ENCODE data around the gene ASCL5.

ASCL5 gene

GRCh38 chr1:201134405-201134804 lies 7.4 kb upstream of the ASCL5 start:
- no peak for DNase-seq

- DNase-seq, result no peak
These were observed 4.4 kb upstream of the ASCL5 start for GRCh38 chr1:201131398-201131797.

- no peak for DNase-seq
These were observed 2.0 kb upstream of the ASCL5 start for GRCh38 chr1:201128962-201129361.

GRCh38 chr1:201128476-201128875 lies 1.5 kb upstream of the ASCL5 start:
- DNase-seq, result no peak

GRCh38 chr1:201127755-201128455 lies 921 bp upstream of the ASCL5 start:
- DNase-seq, result no peak

GRCh38 chr1:201126463-201126831 lies 537 bp downstream of the ASCL5 start:
- no peak for DNase-seq

GRCh38 chr1:201125800-201126199 lies 1.2 kb downstream of the ASCL5 start:
- DNase-seq, result no peak

- DNase-seq, result no peak
These were observed 2.0 kb downstream of the ASCL5 start for GRCh38 chr1:201125019-201125418.

- DNase-seq, result no peak
These were observed 3.1 kb downstream of the ASCL5 start for GRCh38 chr1:201123866-201124265.

GRCh38 chr1:201122321-201122957 lies 4.5 kb downstream of the ASCL5 start:
- no peak for DNase-seq

- peak; percentile 24 to 37 for DNase-seq
These were observed 7.5 kb downstream of the ASCL5 start for GRCh38 chr1:201119206-201120197.

GRCh38 chr1:201116091-201116490 lies 10.9 kb downstream of the ASCL5 start:
- no peak for DNase-seq

GRCh38 chr1:201115390-201115937 lies 11.5 kb downstream of the ASCL5 start:
- no peak for DNase-seq

- DNase-seq, result peak; percentile 64 to 67
These were observed 12.5 kb downstream of the ASCL5 start for GRCh38 chr1:201114245-201115131.

- no peak for DNase-seq
These were observed 13.3 kb downstream of the ASCL5 start for GRCh38 chr1:201113451-201114244.

- no peak for DNase-seq
These were observed 14.1 kb downstream of the ASCL5 start for GRCh38 chr1:201112926-201113325.

- no peak for DNase-seq
These were observed 14.7 kb downstream of the ASCL5 start, which contains the start of gene CACNA1S for GRCh38 chr1:201112173-201112731. Gene CACNA1S, minus strand, starts transcription at chr1:201112426. Its CDS starts 87 bp downstream, at chr1:201112339.

GRCh38 chr1:201111672-201112071 lies 15.3 kb downstream of the ASCL5 start:
- DNase-seq, result no peak

- DNase-seq, result no peak
These were observed 15.8 kb downstream of the ASCL5 start for GRCh38 chr1:201111156-201111555.

- DNase-seq, result no peak
These were observed 16.4 kb downstream of the ASCL5 start for GRCh38 chr1:201110616-201111015.

GRCh38 chr1:201110138-201110537 lies 16.8 kb downstream of the ASCL5 start:
- no peak for DNase-seq

Data from stimulated activated CD4-positive, alpha-beta T cell treated with anti-CD3 and anti-CD28 coated beads, Interleukin-4, amount 100 ng/mL, for 4 hours (primary cell).